Measurements from ENCODE around the gene SFMBT2.
A peak's percentile ranks its signal among the peaks of the same experiment; 100 is the strongest.
"Not testable (repeated sequence)": the region's sequence is repeated elsewhere in the genome, so short reads cannot be mapped to it uniquely, and the experiment has no call there.

The SFMBT2 gene

GRCh38 chr10:7230951-7231350 is 179.9 kb downstream of the SFMBT2 start:
- no peak overlapping the region for H3K4me3 ChIP-seq (replicated peaks; ENCODE audit: low read depth, low read length)
- peak; percentile 42 for DNase-seq (ENCODE audit: low read depth)
- TF ChIP-seq CTCF (IDR thresholded peaks at IDR 0.05; ENCODE audit: low read length, missing control alignments) = no peak

DNA sequence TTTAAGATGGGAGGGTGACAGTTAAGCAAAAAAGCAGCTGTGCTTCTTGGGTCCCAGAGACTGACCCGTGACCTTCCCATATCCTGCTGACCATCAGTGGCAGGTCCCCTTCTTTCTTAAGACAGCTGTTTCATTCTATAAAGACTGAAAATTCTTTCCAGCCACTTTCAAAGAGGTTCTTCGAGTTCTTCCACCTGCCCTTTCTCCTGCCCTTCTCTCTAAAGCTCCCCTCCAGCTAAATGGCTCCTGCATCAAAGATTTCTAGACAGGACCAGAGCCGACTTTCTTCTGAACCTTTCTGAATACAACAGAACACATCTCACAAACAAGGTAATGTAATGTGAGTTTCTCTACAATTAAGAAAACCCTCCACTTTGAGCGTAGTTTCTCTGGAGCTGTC is 180.8 kb downstream of the SFMBT2 start:
- TF ChIP-seq CTCF (IDR thresholded peaks at IDR 0.05; ENCODE audit: low read length, missing control alignments) = no peak
- no peak overlapping the region for H3K4me3 ChIP-seq (replicated peaks; ENCODE audit: low read depth, low read length)
- DNase-seq (ENCODE audit: low read depth) = no peak

- no peak for TF ChIP-seq CTCF (IDR thresholded peaks at IDR 0.05; ENCODE audit: low read length, missing control alignments)
- no peak for DNase-seq (ENCODE audit: low read depth)
- H3K4me3 ChIP-seq (replicated peaks; ENCODE audit: low read depth, low read length) = no peak overlapping the region
These were observed 185.7 kb downstream of the SFMBT2 start for GRCh38 chr10:7225133-7225532.

DNA sequence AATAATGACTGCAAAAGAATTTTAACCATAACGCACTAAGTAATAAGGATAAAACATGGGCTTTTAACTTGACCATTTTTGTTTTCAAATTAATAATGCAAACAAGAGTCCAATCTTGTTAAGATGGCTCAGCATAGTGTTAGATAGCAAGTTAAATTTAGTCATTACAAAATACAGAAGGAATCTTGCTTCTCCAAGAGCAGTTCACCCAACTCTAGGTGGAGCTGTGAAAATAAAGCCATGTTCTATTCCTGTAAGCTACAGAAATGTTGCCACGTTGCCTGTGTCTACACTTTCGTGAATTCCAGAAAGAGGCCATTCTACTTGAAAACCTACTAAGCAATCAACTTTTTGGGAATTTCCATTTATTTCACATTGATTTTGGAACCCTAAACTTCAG is 191.9 kb downstream of the SFMBT2 start:
- peak; percentile 2 for TF ChIP-seq CTCF (IDR thresholded peaks at IDR 0.05; ENCODE audit: low read length, missing control alignments)
- H3K4me3 ChIP-seq (replicated peaks; ENCODE audit: low read depth, low read length) = no peak overlapping the region
- DNase-seq (ENCODE audit: low read depth) = peak; percentile 14

GRCh38 chr10:7212696-7213095 is 198.1 kb downstream of the SFMBT2 start:
- not testable (repeated sequence) for H3K4me3 ChIP-seq (replicated peaks; ENCODE audit: low read depth, low read length); DNase-seq (ENCODE audit: low read depth)

GRCh38 chr10:7211857-7212577 is 198.8 kb downstream of the SFMBT2 start:
- TF ChIP-seq CTCF (IDR thresholded peaks at IDR 0.05; ENCODE audit: low read length, missing control alignments) = no peak
- no peak overlapping the region for H3K4me3 ChIP-seq (replicated peaks; ENCODE audit: low read depth, low read length)
- no peak for DNase-seq (ENCODE audit: low read depth)

DNA sequence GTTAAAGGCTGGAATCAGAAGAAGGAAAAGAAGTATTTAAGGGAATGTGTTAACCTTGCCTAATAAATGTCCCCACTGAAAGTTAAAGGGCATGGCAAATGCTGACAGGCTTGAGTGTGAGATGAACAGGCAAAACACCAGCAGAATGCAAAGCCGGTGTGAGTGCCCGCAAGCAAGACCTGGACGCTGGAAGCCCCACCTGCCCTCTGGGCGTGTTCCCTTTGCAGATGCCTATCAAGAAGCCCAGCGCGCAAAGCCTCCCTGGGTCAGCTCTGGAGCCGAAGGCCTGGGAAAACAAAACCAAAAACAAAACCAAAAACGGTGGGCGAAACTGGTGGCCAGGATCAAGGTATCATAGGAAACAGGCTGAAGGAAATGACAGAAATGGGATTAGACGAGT is 200.3 kb downstream of the SFMBT2 start:
- no peak for TF ChIP-seq CTCF (IDR thresholded peaks at IDR 0.05; ENCODE audit: low read length, missing control alignments)
- no peak for DNase-seq (ENCODE audit: low read depth)

More for the DNA sequence above, 200.3 kb downstream of the SFMBT2 start:
- H3K4me3 ChIP-seq (replicated peaks; ENCODE audit: low read depth, low read length) = no peak overlapping the region

Data from fibroblast of pulmonary artery (primary cell).